Measurements from ENCODE around the gene EXOSC2.

DNA sequence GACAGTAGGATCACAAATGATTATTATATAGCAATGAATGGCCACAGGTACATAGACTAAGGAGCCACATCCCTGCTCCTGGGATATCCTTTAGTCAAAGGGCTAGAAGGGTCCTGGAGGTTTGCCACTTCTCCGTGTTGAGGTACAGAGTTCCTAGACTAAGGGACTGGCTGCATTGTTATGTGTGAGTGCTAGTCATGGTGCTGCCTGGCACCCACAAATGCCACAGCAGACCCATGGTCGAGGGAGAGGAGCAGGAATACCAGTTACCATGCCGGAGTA lies 47.4 kb downstream of the EXOSC2 start:
- TF ChIP-seq CTCF (IDR thresholded peaks at IDR 0.05; ENCODE audit: insufficient read depth, low read length, poor library complexity, severe bottlenecking) = no peak
- no peak for TF ChIP-seq EZH2phosphoT487 (conservative IDR thresholded peaks at IDR 0.05; ENCODE audit: low read length)

Measured in SU-DHL-6 (cell line).